HG02759 (cell line): Measurements from ENCODE around the gene ZNF341.
A peak's percentile ranks its signal among the peaks of the same experiment; 100 is the strongest.

Source experiments
- ATAC-seq: cut with Tn5 transposase; IDR thresholded peaks from one replicate; pipeline ENCODE4 v1.9.1; 2021; ENCODE audit warnings: mild to moderate bottlenecking, moderate library complexity; ENCODE audit not compliant: unreplicated experiment

Gene ZNF341

GRCh38 chr20:33766686-33767085 is 34.9 kb downstream of the ZNF341 start:
- ATAC-seq, result no peak

GRCh38 chr20:33767777-33768138 is 36.0 kb downstream of the ZNF341 start:
- no peak for ATAC-seq

GRCh38 chr20:33769043-33769442 is 37.2 kb downstream of the ZNF341 start:
- no peak for ATAC-seq

GRCh38 chr20:33770005-33770404 is 38.2 kb downstream of the ZNF341 start:
- no peak for ATAC-seq

- ATAC-seq, result no peak
Measured at GRCh38 chr20:33771938-33772337, 40.1 kb downstream of the ZNF341 start.

- no peak for ATAC-seq
Measured at GRCh38 chr20:33772439-33772838, 40.6 kb downstream of the ZNF341 start.

GRCh38 chr20:33773412-33774089 is 41.8 kb downstream of the ZNF341 start:
- peak; percentile 61 for ATAC-seq

- no peak for ATAC-seq
Measured at GRCh38 chr20:33777816-33778215, 46.0 kb downstream of the ZNF341 start.

GRCh38 chr20:33781133-33781532 is 49.3 kb downstream of the ZNF341 start:
- ATAC-seq, result no peak

- no peak for ATAC-seq
Measured at GRCh38 chr20:33781945-33782344, 50.1 kb downstream of the ZNF341 start.

GRCh38 chr20:33783256-33783655 is 51.5 kb downstream of the ZNF341 start:
- no peak for ATAC-seq

GRCh38 chr20:33783818-33784217 is 52.0 kb downstream of the ZNF341 start:
- no peak for ATAC-seq

GRCh38 chr20:33784225-33784624 is 52.4 kb downstream of the ZNF341 start:
- no peak for ATAC-seq

- ATAC-seq, result no peak
Measured at GRCh38 chr20:33785503-33785902, 53.7 kb downstream of the ZNF341 start.

GRCh38 chr20:33787253-33787891 is 55.6 kb downstream of the ZNF341 start:
- ATAC-seq, result no peak

- no peak for ATAC-seq
Measured at GRCh38 chr20:33788351-33789049, 56.7 kb downstream of the ZNF341 start.

GRCh38 chr20:33789109-33789857 is 57.5 kb downstream of the ZNF341 start:
- ATAC-seq, result no peak

GRCh38 chr20:33789858-33790182 is 58.0 kb downstream of the ZNF341 start:
- no peak for ATAC-seq

- ATAC-seq, result no peak
Measured at GRCh38 chr20:33790566-33790965, 58.8 kb downstream of the ZNF341 start.

GRCh38 chr20:33791021-33791420 is 59.2 kb downstream of the ZNF341 start:
- ATAC-seq, result no peak

- ATAC-seq, result no peak
Measured at GRCh38 chr20:33791540-33791939, 59.7 kb downstream of the ZNF341 start.
